Muscle of back (tissue), 10 donors: Measurements from ENCODE around the gene DEGS1. TPM values are rescaled to one million over a fixed set of nuclear protein-coding genes. Genes with fewer than 3 reads are reported as not detected.

Source experiments
- polyA plus RNA-seq, 10 donors: library from polyadenylated mRNA; unstranded; fragments of 120-200 nt; gene quantifications; one replicate each; pipeline ENCODE4 v1.2.1, GENCODE V29; 2013; ENCODE audit not compliant: insufficient read length in 10 of 10

Gene DEGS1
- polyA plus RNA-seq, 10 donors: 39.0 to 77.1 (median 48.8) TPM

Other genes starting within 250 kb of the DEGS1 start
- gene FBXO28, start 69.1 kb upstream of the DEGS1 start, polyA plus RNA-seq: 10 to 100 TPM; 13.6 to 22.7 (median 19.3) TPM
- gene NVL, start 146.9 kb downstream of the DEGS1 start, polyA plus RNA-seq: 10 to 100 TPM; 13.7 to 31.1 (median 22.4) TPM
- 10 to 100 TPM; 24.3 to 38.3 (median 31.3) TPM for gene CNIH4, start 173.6 kb downstream of the DEGS1 start, polyA plus RNA-seq